Muscle layer of colon (tissue), 2 donors: ENCODE measurements around the gene CASD1.

ENCODE experiments used
- H3K27ac ChIP-seq: one replicate; pipeline ENCODE4 v1.7.0; 2013; ENCODE audit warnings: low read depth, mild to moderate bottlenecking, low read length, moderate library complexity
- H3K27me3 ChIP-seq, 2 donors: one replicate each; pipeline ENCODE4 v1.7.0; 2013; ENCODE audit warnings: low read length in 2 of 2, mild to moderate bottlenecking in 2 of 2; ENCODE audit not compliant: insufficient read depth in 2 of 2, control insufficient read depth in 1 of 2
- H3K36me3 ChIP-seq: one replicate; pipeline ENCODE4 v1.7.0; 2013; ENCODE audit warnings: mild to moderate bottlenecking, low read length; ENCODE audit not compliant: insufficient read depth
- H3K4me1 ChIP-seq: one replicate; pipeline ENCODE4 v1.7.0; 2013; ENCODE audit warnings: mild to moderate bottlenecking, low read length; ENCODE audit not compliant: insufficient read depth
- H3K4me3 ChIP-seq, 2 donors: one replicate each; pipeline ENCODE4 v1.7.0; 2013; ENCODE audit warnings: low read length in 2 of 2, low read depth in 1 of 2, mild to moderate bottlenecking in 1 of 2, moderate library complexity in 1 of 2
- H3K9ac ChIP-seq: one replicate; pipeline ENCODE4 v1.7.0; 2013; ENCODE audit warnings: low read length
- H3K9me3 ChIP-seq: one replicate; pipeline ENCODE4 v1.7.0; 2013; ENCODE audit warnings: mild to moderate bottlenecking, low read length
- donor health status: abdominal sarcoma.
- donor health status: Adenocarcinoma of cecum.

Gene CASD1

GRCh38 chr7:94492601-94493000 lies 17.0 kb upstream of the CASD1 start:
- Histone ChIP-seq H3K36me3 (no peaks in the 10 kb centered on the region), H3K4me1 (no peaks in the 10 kb centered on the region), H3K27ac (no peak overlapping the region), H3K9ac (no peak overlapping the region), H3K9me3 (no peaks in the 10 kb centered on the region), H3K27me3 (no peaks in the 10 kb centered on the region), H3K4me3 (no peak overlapping the region)

DNA sequence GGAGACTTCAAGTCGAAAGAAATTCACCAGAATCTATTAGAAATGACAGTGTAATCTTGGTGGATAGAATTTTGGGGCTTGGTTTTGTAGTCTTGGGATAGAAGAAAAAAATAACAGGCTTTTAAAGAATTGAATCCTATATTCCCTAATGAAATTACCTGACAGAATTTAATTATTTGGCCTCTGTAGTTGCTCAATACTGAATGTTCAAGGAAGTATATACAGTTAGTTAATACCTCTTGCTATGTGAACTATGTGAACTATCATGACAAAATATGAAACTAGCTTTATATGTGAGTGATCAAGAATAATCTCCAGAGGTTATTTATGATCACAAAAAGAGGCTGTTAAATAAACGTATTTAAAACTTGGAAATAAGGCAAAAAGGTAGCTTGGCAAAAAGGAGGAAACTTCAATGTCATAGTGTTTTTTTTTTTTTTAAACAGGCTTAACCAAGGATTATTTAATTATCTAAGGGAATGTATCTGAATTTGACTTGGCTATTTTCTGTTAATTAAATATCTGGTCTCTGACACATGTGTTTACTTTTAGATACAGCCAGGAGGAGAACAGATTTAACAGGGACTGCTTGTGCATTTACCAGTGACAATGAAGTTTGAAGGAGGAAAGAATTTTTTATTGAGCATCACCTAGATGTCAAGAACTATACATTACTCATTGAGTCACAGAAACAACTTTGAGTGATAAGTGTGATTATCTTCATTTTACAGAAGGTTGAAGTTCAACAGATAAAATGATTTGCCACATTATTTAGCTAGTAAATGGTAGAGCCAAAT lies 11.5 kb upstream of the CASD1 start:
- no peaks in the 10 kb centered on the region for H3K4me1 ChIP-seq
- no peak overlapping the region for H3K4me3 ChIP-seq
- no peaks in the 10 kb centered on the region for H3K27me3 ChIP-seq
- H3K27ac ChIP-seq, result no peak overlapping the region
- no peaks in the 10 kb centered on the region for H3K9me3 ChIP-seq
- no peaks in the 10 kb centered on the region for H3K36me3 ChIP-seq
- no peak overlapping the region for H3K9ac ChIP-seq

- Histone ChIP-seq H3K9ac (no peak overlapping the region), H3K27me3 (no peaks in the 10 kb centered on the region), H3K9me3 (no peaks in the 10 kb centered on the region), H3K27ac (no peak overlapping the region), H3K36me3 (no peaks in the 10 kb centered on the region), H3K4me3 (no peak overlapping the region), H3K4me1 (no peaks in the 10 kb centered on the region)
Measured at GRCh38 chr7:94498918-94499317, 10.7 kb upstream of the CASD1 start.

GRCh38 chr7:94507462-94507861 lies 2.1 kb upstream of the CASD1 start:
- no peaks in the 10 kb centered on the region for H3K36me3 ChIP-seq
- no peak overlapping the region for H3K9ac ChIP-seq
- H3K4me3 ChIP-seq, result no peak overlapping the region
- H3K9me3 ChIP-seq, result no peaks in the 10 kb centered on the region
- H3K4me1 ChIP-seq, result peaks cover 11% of the 10 kb centered on the region
- no peaks in the 10 kb centered on the region for H3K27me3 ChIP-seq
- no peak overlapping the region for H3K27ac ChIP-seq

GRCh38 chr7:94507962-94508361 lies 1.6 kb upstream of the CASD1 start:
- Histone ChIP-seq H3K27ac (no peak overlapping the region), H3K36me3 (no peaks in the 10 kb centered on the region), H3K27me3 (no peaks in the 10 kb centered on the region), H3K9me3 (no peaks in the 10 kb centered on the region), H3K4me1 (peaks cover 14% of the 10 kb centered on the region), H3K9ac (no peak overlapping the region), H3K4me3 (no peak overlapping the region)

GRCh38 chr7:94509887-94510581 lies 425 bp downstream of the CASD1 start:
- Histone ChIP-seq H3K4me1 (peaks cover 24% of the 10 kb centered on the region), H3K9me3 (no peaks in the 10 kb centered on the region), H3K27ac (peak overlapping the region; percentile 77), H3K27me3 (no peaks in the 10 kb centered on the region), H3K36me3 (no peaks in the 10 kb centered on the region), H3K9ac (peak overlapping the region; percentile 74), H3K4me3 (peak overlapping the region; percentile 54 to 96)

DNA sequence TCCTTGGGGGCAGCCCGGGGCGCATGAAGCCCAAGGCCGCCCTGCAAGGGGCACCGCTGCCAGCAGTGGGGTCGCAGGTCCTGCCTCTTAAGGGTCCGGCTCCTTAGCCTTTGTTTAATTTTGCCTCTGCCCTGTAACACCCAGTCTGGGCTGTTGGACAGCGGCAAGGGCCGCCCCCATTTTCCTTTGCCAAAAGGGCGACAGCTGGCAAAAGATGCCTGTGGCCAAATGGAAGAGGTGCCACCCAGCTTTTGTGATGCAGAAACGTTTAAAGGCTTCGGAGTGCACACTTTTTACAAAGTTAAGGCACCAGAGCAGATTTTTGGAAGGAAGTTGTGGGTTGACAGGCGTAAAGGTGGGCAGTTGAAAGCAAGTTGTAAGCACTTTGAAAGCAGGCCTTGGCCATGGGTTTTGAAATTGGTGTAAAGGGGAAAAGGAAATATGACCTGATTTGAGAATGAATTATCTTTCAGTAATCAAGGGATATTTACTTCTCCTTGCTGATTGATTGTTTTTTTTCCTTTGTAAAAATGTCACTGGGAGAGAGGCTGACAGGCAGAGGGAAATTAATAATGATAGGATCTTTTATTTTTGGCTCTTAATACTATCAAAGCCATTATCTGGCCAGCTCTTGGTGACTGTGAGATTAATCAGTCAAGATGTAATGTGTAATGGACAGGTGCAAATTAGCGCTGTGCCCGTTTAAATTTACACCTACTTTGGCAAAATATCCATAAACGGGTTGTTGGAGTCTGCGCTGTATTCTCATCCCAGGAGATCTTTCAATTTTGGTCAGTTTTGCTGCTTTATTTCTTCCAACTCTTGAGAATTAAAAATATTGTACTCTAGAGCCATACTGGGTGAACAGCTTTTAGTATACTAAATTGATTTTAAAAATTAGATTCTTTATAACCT lies 1.2 kb downstream of the CASD1 start:
- H3K36me3 ChIP-seq, result no peaks in the 10 kb centered on the region
- no peaks in the 10 kb centered on the region for H3K27me3 ChIP-seq
- H3K27ac ChIP-seq, result peak overlapping the region; percentile 72
- no peaks in the 10 kb centered on the region for H3K9me3 ChIP-seq
- H3K4me3 ChIP-seq, result peak overlapping the region; percentile 54 to 96
- H3K4me1 ChIP-seq, result peaks cover 24% of the 10 kb centered on the region
- H3K9ac ChIP-seq, result peak overlapping the region; percentile 74

DNA sequence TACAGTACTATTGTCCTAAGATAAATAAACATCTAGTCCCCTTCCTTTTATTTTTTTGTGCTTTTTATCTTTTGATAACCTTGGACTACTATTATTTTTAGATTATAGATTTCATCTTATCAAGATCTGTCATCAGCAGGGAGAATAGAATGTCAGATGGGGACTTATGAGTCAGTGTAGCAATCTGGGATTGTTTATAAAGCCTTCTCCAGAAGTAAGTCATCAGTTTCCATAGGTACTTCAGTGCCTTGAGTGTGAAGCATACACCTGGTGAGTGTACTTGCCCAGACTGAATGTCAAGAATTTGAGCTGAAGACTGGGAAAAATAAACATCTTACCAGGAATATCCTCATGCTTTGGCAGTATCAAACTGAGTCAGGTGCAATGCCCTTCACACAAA lies 2.1 kb downstream of the CASD1 start:
- Histone ChIP-seq H3K36me3 (no peaks in the 10 kb centered on the region), H3K27me3 (no peaks in the 10 kb centered on the region), H3K4me1 (peaks cover 24% of the 10 kb centered on the region), H3K27ac (no peak overlapping the region), H3K9me3 (no peaks in the 10 kb centered on the region), H3K9ac (no peak overlapping the region), H3K4me3 (no peak overlapping the region)

DNA sequence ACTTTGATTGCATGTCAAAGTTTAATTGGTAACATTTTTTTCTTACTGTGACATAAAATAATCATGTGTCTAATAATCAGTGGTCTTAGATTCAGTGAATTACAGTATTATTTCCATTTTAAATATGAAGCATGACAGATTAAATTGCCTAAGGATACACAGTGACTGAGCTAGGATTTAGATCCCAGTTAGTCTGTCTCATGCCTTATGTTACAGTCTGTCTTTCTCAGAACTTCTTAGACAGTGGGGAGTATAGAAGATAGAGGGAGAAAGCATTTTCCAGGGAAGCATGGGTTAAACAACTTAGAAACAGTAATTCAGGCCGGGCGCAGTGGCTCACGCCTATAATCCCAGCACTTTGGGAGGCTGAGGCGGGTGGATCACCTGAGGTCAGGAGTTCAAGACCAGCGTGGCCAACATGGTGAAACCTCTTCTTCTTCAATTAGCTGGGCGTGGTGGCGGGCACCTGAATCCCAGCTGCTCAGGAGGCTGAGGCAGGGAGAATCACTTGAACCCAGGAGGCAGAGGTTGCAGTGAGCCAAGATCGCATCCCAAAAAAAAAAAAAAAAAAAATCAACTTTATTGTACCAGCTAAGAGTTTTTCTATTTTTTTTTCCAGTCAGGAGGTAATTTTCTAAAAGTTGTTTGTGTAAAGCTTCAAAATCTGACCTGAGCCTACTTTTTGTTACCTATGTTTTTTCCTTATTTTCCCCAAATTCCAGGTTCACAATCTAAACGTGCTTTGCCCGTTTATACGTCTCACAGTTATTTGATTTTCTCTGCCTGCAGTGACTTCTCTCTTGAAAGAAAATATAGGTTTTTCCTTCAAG lies 3.3 kb downstream of the CASD1 start:
- H3K4me3 ChIP-seq, result no peak overlapping the region
- H3K27me3 ChIP-seq, result no peaks in the 10 kb centered on the region
- no peak overlapping the region for H3K27ac ChIP-seq
- no peaks in the 10 kb centered on the region for H3K36me3 ChIP-seq
- H3K9ac ChIP-seq, result no peak overlapping the region
- peaks cover 24% of the 10 kb centered on the region for H3K4me1 ChIP-seq
- no peaks in the 10 kb centered on the region for H3K9me3 ChIP-seq

- Histone ChIP-seq H3K4me1 (peaks cover 24% of the 10 kb centered on the region), H3K27me3 (no peaks in the 10 kb centered on the region)
Measured at GRCh38 chr7:94513565-94513860, 3.9 kb downstream of the CASD1 start.

More at GRCh38 chr7:94513565-94513860, 3.9 kb downstream of the CASD1 start:
- Histone ChIP-seq H3K9ac (no peak overlapping the region), H3K4me3 (no peak overlapping the region), H3K27ac (no peak overlapping the region), H3K36me3 (no peaks in the 10 kb centered on the region), H3K9me3 (no peaks in the 10 kb centered on the region)
